NOMO-1 (cell line): ENCODE results near the gene FES.
"Not testable (repeated sequence)": the region's sequence is repeated elsewhere in the genome, so short reads cannot be mapped to it uniquely, and the experiment has no call there.

ENCODE experiments used
- DNase-seq, 2 experiments: peaks; one replicate each; lab custom pipeline; 2025; ENCODE audit not compliant: unreplicated experiment in 2 of 2; lab: John Stamatoyannopoulos, UW

Gene FES

DNA sequence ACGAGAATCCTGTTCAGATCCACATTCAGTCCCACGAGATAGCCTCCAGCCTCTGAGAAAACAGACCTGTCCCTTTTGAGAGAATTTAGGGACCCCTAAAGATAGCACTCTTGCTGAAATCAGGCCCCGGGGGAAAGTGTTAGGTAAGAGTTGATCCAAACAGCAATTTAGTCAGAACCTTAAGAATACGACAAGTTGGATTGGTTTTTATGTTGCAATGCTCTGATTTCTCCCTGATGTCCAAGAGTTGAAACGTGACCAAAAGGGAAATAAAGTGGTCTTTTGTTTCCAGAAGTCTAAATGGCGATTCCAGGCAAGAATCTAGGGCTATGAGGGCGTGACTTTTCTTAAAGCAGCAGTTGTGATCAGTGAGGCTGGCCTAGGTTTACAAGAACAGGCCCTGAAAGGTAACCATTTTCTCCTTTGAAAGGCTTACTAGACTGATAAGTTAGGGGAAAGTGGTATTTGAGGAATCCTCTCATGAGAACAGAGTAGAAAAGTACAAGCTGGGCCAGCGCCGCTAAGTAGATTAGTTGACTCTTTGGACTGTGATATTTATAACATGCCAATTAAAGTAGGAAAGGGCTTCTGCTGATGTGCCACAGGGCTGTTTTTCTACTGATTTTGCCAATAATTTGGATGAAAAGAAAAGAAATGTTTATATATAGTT lies 23.7 kb downstream of the FES start:
- DNase-seq, result no peak

- DNase-seq, result not testable (repeated sequence)
These were observed 25.1 kb downstream of the FES start for GRCh38 chr15:90909449-90909848.

DNA sequence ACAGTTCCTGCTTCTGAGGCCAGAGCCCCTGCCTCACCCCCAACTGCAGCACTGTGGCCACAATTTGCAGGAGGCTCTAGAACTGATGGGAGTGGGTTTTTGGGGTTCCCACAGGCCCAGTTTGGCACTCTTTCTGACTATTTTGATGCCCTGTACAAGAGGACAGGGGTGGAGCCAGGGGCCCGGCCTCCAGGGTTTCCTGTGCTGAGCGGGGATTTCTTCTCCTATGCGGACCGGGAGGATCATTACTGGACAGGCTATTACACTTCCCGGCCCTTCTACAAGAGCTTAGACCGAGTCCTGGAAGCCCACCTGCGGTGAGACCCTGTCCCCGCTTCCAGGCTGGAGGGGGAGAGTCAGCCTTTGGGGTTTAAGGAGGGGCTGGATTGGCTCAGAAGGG lies 25.7 kb downstream of the FES start:
- DNase-seq, result no peak

- DNase-seq, result no peak
These were observed 26.4 kb downstream of the FES start for GRCh38 chr15:90910441-90911301.

- DNase-seq, result no peak
These were observed 27.0 kb downstream of the FES start for GRCh38 chr15:90911302-90911623.

DNA sequence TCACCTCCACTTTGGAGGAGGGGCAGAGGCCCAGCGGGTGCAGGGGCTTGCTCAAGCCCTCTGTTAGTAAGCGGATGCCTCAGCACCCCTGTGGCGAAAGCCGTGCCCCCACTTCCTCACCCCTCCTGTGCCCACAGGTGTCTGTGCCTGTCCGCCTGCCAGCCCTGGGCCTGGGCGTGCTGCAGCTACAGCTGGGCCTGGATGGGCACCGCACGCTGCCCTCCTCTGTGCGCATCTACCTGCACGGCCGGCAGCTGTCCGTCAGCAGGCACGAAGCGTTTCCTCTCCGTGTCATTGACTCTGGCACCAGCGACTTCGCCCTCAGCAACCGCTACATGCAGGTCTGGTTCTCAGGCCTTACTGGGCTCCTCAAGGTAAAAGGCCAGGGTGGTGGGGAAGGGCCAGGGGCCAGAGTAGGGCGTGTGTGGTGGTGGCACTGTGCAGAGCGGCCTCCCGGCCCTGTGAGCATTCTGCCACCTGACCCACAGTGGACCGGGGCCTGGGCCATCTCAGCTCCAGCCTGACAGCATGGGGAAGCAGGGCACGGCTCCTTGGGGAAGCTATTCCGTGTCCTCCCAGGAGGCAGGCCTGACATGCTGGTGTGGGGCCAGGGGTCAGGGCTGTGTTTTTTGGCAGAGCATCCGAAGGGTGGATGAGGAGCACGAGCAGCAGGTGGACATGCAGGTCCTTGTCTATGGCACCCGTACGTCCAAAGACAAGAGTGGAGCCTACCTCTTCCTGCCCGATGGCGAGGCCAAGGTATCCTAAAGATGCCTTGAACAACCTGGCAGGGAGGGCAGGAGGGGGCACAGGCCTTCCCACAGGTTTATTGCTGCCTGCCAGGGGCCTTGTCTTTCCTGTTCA lies 27.8 kb downstream of the FES start:
- DNase-seq, result no peak

DNA sequence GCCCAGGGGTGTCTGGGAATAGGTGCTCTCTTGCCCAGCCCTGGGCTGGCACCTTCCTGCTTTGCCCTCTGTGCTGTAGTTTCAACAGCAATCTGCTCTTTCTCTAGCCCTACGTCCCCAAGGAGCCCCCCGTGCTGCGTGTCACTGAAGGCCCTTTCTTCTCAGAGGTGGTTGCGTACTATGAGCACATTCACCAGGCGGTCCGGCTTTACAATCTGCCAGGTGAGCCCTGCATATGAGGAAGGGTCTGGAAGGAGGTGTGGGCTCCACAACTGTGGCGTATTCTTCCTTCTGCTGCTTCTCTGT lies 28.4 kb downstream of the FES start:
- no peak for DNase-seq

- DNase-seq, result no peak
These were observed 29.2 kb downstream of the FES start for GRCh38 chr15:90913398-90913944.

GRCh38 chr15:90914305-90915080 lies 30.2 kb downstream of the FES start:
- peak; percentile 41 to 84 for DNase-seq

DNA sequence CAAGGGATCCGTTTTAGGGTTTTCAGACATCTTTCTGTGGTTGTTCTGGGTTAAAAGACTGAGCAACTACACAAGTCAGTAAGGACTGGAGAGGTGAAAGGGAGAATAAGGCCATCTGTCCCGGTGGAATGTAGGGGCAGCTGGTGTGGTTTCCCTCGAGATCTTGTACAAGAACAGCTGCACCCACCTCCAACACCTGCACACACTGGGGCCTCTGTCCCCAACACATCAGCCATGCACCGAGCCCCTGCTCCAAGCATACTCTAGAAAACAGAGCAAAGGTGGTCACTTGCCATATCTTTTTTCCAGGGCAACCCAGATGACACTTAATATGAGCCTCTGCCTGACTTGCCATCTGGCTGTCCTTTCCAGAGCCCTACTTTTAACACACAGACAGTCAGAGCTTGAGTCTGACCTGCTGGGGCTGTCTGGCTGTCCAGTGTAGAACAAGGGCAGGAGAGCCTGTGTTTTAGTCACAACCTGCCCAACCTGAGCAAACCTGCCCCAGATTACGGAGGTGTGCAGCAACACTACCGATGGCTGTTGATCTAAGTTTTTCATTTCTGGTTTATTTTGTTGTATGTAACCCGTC lies 31.0 kb downstream of the FES start:
- no peak for DNase-seq

- peak; percentile 78 to 80 for DNase-seq
These were observed 31.6 kb downstream of the FES start for GRCh38 chr15:90915808-90916440.

GRCh38 chr15:90916461-90916860 lies 32.2 kb downstream of the FES start:
- DNase-seq, result no peak

DNA sequence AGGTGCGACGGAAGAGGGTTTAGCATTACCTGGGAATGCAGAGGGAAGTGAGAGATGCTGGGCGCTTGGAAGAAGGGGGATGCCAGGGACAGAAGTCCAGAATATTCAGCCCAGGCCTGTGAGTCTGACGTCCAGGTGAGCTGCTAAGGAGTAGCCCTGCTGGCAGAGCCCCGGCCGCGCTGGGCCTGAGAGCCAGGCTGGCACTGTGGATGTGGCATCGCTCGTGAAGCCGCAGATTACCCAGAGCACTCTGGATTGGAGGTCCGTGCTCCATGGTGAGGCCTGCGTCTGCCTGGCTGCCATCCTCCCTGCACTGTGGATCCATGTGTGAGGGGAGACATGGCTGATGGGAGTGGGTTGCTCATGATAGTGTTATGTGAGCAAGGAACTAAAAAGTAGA lies 33.3 kb downstream of the FES start:
- DNase-seq, result no peak

GRCh38 chr15:90918034-90918788 lies 33.9 kb downstream of the FES start:
- DNase-seq, result no peak

DNA sequence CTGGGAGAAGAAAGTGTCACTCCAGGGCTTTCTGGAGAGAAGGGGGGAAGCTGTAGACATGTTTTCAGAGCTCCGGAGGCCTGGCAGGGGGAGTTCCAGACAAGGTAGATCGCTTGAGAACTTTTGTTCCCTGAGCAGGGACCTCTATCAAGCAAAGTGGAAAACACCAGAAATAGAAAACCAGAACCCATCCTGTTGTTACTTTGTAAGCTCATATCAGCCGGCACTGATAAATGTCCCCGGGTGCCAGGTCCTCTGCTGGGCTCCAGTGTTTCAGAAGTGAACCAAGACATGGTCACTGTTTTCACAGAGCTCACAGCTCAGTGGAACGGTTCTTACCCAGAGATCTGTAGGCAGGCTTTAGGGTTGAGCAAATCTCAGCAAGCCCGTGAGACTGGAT lies 34.5 kb downstream of the FES start:
- DNase-seq, result no peak

GRCh38 chr15:90921887-90922286 lies 37.6 kb downstream of the FES start:
- no peak for DNase-seq

DNA sequence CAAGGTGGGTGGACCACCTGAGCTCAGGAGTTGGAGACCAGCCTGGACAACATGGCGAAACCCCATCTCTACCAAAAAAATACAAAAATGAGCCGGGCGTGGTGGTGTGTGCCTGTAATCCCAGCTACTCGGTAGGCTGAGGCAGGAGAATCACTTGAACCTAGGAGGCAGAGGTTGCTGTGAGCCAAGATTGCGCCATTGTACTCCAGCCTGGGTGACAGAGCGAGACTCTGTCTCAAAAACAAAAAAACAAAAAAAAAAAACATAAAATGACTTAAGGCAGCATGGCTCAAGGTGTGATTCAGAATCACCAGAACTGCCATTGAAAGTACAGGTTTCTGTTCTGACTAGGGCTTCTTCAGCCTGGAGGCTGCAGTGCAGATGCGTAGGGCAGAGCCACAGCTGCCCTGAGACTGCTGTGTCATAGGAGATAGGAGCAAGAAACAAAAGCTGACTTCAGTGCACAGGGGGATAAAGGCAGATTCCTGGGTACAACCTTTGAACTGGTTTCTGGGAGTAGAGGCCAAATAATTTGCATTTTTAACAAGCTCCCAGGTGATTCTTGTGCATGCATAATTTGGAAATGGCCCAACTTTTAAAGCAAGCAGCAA lies 38.5 kb downstream of the FES start:
- not testable (repeated sequence) for DNase-seq

DNA sequence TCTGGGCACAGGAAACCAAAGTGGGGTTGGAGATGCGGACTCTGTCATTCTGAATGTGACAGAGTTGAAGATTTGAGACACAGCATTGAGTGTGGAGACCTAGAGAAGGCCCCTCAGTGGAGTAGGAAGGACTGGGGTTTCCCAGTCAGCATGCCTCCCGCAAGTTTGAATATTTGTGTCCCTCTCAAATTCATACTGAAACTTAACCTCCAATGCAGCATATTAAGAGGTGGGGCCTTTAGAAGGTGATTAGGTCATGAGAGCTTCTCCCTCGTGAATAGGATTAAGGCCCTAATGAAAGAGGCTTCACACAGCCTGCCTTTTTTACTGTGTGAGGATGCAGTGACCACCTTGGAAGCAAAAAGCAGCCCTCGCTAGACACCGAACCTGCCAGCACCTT lies 40.1 kb downstream of the FES start:
- DNase-seq, result no peak

DNA sequence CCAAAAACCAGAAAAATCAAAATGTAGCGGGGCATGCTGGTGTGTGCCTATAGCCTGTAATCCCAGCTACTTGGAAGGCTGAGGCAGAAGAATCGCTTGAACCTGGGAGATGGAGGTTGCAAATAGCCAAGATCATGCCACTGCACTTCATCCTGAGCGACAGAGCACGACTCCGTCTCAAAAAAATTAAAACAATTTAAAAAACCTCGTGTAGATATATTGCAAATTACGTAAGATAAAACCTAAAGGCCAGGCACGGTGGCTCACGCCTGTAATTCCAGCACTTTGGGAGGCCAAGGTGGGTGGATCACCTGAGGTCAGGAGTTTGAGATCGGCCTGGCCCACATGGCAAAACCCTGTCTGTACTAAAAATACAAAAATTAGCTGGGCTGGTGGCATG lies 42.5 kb downstream of the FES start:
- DNase-seq, result not testable (repeated sequence)
